GM21576 (cell line): ENCODE results near the gene HOXA3.

Source experiments
- ATAC-seq: cut with Tn5 transposase; IDR thresholded peaks from one replicate; pipeline ENCODE4 v1.9.1; 2021; ENCODE audit warnings: mild to moderate bottlenecking, moderate library complexity; ENCODE audit not compliant: unreplicated experiment

Gene HOXA3

DNA sequence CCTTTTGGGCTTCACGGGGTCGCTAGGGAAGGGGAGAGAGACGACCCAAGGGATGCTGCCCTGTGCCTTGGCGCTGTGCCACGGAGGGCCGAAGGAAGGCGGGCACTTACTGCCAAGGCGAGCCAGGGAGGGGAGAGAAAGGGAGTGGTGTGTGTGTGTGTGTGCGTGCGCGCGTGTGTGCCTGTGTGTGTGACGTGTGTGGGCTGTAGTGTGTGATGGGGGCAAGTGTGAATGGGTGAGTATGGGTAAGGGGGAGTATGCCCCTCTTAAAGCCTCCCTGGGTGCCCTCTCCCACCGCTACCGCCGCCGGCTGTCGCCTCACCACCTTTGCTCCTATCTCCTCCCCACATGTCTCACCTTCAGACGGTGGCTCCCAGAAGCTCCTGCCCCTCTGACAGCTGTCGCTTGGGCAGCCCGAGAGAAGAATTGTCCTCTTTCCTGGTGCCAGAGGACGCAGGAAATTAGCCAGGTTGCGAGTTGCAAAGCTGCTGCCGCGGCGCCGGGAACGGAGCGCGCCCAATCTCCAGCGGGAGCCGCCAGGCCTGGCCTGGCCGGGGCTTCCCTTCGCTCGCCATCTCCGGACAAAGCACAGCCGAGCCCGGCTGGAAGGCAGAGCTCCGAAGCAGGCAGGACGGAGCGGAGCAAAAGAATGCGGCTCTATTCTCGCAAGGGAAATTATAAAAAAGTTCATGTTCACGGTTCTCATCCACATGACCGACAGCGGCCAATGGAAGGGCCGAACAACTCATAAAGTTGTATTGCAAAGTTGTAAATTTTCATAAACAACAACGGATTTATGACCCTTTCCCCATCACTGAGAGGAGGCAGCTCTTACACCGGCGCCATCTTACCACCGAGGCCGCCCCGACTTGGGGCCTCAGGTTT is at the start of gene HOXA3:
Gene HOXA3 (minus strand): TSS at position 653 of the 885 bp plus-strand sequence. CDS start 41,943 bp downstream, outside the sequence.
- ATAC-seq, result no peak

DNA sequence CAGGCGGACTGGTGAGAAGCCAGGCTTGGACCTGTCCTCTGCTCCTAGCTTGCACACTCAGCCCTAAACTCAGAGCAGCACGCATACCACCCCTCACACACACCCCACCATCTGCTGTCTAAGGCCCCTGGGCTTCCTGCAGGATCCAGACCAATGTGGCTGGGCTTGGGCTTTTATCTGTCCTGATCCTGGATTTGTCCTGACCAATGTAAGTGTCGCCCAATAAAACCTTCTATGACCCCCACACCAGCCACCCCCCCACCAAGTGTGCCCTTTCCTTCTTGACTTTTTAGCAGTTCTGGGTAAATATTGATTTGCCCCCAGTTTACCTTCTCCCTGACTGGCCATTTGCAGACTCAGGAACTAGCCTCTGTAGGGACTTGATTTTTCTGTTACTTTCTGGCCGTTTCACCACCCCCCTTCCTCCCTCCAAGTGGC is 49.2 kb upstream of the HOXA3 start:
- no peak for ATAC-seq

DNA sequence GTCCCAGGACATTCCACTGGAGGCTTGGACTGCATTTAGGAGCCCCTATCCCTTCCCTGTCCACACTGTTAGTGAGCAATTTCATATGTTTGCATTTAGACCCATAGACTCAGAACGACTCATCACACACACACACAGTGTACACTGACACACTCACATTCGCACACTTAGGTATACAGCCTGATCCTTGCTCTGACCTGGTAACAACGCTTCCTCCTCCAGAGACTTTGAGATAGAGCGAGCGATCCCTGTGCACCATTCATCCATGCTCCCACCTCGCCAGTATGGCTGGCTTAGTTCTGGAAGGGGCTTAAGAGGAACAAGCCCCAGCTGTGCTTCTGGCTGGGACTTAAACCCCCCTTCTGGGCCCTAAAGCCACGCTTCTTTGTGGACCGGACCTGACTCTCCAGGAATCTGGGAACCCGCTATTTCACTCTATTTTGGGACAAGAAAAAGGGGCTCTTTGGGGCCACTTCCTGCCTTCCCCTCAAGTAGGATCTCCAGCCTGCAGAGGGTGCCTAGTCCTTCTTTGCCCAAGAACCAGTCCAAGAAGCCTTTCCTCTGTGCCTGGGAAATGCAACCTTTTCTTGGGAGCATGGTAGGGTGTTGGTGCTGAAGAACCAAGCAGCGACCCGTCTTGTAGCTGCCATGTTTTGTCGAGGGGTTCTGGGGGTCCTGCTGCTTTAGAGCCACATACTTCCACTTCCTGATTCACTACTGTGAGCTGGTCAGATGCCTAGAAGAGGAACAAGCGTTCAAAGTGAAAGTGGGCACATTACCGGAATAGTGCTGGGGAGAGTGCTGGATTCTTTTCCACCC is 48.6 kb upstream of the HOXA3 start:
- ATAC-seq, result no peak

DNA sequence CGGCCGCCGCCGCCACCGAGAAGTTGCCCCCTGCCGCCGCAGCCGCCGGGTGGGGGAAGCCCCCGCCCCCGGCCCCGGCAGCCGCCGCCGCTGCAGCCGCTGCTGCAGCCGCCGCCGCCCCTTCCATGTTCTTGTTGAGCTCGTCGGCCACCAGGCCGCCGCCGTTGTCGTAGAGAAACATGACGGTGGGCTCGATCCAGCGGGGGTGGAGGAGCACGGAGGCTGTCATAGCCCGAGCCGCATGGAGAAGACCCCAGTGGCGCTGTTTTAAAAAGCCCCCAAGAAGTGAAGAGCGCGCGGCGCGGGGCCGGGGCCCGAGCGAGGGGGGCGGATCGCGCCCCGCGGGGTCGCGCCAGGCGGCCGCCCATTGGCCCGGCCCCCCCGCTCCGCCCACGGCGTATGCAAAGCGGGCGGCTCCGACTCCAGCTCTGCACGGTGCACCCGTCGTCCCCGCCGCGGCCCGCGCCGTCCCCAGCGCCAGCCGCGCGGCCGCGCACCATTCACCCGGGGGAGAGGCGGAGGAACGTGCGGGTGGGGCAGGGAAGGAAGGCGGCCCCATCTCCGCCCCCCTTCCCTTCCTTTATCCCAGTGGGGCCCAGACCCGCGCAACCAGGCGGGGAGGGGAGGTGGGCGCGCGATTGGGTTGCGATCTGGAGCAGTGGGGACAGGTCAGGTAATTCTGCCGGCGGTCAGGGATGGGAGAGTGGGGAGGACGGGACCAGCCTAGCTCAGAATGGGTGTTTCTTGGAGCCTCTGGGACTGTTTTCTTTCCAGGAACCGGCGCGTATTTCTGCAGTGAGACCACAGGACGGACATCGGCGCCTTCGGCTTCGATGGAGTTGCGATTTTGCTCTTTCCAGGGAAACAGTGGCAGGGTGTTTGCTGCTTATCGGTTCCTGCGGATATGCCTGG is 47.7 kb upstream of the HOXA3 start, which contains the start of gene HOXA13:
Gene HOXA13 (minus strand): TSS at position 243 of the 912 bp plus-strand sequence. CDS start 14 bp downstream, at position 229.
- ATAC-seq, result no peak

DNA sequence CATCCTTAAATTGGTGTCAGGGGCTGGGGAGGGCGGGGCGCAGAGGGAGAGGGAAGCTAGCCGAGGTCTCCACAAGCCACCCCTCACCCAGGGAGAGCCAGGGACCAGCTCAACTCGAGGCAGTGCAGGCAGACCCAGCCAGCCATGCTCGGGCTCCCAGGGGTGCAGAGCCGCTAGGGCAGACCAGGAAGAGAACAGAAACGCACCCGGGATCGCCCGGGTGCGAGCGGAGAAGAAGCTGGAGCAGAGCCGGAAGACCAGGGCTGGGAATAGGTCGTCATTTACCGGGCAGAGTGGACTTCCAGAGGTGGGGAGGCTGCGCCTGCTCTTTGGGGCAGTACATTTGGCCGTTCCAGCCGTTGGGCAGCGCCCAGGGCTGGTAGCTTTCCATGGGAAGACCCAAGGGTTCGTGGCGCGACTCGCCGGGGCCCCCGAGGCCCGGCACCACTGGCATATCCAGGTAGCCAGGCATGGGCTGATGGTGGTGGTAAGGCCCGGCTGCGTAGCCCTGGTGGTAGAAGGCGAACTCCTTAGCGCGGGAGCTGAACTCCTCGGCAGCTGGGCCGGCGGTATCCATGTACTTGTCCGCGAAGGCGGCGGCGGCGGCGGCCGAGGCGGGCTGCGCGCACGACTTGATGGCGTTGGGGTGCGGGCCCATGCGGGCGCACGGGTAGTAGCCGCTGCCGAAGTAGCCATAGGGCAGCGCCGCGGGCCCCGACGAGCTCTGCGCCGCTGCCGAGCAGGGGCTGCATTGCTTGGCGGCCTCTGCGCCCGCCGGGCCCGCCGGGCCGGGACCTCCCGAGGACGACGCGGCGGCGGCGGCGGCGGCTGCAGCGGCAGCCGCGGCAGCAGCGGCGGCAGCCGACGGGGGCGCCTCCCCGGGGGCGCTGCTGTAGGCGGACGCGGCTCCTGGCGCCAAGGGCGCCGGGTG is 46.8 kb upstream of the HOXA3 start:
- no peak for ATAC-seq

DNA sequence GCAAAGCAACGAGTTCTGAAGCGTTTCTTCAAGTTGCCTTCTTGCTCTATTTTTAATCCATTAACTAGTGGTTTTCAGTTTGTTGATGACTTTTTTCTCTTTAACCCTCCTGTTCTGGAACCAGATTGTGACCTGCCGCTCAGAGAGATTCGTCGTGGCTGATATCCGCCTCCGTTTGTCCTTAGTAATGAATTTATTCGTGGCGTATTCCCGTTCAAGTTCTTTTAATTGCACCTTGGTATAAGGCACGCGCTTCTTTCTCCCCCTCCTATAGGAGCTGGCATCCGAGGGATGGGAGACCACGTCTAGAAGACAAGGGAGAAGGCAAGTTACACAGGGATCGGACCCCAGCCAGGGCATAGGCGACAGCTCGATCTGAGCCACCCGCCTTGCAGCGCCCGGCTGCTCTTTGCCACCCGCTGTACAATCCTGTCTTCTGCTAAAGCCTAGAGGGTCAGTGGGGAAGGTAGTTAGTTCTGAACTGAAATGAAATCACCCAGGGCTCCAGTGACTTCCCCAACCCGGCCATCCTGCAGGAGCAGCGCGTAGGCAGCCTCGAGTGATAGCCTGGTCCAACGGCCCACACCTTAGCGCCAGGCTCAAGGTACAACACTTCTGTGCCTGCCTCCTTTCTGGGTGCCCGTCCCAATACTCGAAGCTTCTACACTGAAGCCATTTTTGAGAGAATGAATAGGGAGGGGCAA is 45.9 kb upstream of the HOXA3 start:
- no peak for ATAC-seq

DNA sequence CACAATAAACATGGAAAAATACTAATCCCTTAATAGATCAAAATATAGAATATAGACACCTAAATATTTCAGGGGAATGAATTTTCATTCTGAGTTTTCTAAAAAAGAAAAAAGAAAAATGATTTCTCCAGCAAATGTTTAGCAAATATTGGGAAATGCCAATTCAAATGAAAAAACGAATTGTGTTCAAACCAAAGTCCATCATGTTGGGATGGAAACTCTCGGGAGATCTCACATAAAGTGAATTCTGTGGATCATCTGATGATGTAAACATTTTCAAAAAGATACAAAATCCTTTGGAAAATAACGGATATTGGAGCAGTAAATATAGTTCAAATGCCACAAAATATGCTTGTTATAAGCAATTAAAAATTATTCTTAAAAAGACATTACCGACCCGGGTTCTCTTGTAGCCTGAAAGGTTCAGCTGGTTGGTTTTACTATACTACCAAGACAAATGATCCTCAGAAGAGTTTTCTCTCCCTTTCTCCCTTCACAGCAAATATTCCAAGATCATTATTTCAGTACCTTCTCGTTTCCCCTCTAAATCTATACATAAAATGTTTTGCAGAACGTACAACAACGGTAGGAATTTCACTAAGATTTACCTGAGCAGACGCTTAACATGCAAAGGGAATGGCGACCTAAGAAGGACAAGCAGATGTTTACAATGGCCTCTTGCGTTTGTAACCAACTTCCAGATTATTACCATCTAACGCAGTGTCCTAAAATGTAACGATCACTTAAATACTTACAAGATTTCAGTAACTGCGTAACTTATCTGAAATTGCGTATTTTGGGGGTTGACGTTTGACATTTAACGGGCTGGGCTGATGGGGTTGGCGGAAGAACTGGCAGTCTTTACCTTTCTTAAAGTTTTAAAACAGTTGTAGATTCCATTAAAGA is 45.0 kb upstream of the HOXA3 start:
- no peak for ATAC-seq

DNA sequence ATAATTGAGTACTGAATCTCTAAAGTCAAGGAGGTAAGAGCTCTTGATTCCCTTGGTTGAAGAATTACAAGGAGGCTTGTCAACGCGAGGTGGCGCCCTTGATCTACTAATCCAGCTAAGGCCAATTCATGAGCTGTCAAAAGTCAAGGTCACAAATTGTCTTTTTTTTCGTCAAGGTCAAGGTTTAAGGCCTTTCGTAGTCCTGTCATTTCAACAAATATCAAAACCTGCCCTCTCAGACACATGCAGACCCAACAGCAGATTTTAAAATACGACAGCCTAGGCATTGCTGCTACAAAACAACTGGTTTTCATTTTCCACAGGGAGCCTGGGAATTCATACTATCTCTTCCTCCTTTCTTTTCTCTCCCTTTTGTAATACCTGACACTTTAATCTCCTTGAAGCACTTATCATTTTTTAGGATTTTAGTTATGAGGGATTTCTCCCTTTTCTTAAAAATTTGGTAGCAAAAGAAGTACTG is 43.9 kb upstream of the HOXA3 start:
- ATAC-seq, result no peak

DNA sequence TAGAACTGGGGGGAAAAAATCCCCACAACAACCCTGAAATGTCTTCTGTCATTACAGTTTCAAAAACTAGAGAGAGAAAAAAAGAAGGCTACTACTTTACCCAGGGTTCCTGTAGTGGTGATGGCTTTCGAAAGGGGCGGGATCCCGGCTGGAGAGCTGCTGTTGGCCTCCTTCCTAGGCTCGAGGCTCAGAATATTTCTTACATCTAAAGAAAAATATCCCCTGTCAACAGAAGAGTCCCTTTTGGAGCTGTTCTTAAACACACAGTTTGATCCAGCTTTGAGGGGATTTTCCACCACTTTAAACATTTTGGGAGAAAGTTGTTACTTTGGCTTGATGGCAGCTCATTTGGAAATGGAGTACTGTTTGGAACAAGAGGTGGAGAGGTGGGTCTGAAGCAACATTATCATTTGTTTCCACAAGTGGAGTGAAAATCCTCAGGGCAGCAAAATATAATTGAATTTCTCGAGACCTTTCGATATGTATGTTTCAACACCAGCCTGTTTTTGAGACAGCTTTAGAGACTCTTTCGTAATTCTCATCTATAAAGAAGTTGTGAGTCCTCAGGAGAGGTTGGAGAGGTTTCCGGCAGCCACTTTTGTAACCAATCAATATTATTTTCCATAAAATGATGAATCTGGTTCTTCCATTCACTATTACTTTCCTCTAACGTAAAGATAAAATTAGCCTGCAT is 42.5 kb upstream of the HOXA3 start:
- ATAC-seq, result no peak

DNA sequence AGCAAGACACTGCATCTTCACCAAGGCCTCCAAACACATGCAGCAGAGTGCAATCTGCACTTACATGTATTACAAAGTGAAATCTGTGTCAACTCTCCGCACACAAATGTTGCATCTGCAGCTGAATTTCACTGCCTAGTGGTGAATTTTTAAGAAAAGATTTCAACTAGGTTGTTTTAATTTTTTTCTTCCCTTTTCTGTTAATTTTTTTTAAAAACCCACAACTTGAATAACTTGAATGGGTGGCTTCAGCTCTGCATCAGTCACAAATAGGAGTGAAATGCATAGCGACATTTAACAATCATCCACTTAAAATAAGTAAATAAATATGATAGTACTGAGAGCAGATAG is 41.6 kb upstream of the HOXA3 start:
- ATAC-seq, result no peak

DNA sequence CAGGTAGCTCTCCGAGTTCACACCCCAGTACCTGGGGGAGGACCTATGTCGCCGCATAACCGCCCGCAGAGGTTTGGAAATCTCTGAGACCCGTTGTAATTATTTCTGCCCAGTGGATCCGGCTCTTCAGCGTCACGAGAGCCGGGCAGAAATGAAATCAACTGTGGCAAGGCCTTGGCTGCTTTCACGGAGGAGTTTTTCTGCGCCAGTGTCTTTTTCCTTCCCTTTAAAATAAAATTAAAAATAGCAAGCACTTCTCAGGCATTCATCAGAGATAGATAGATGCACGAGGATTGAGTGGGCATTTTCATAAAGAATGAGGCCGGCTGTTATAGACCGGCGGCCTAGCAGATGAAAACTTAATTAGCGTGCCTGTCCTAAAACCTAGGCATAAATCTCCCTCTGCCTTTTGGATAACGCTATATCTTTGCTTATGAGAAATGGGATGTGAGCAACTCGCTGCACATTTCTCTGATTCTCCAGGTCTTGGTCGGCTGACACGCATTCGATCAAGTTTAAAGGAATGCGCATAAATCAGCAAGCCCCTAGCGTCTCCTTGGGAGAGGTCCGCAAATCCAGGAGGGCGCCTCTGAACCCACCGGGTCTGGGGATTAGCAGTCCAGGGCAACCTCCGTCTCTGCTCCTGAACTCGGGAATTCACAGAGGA is 41.1 kb upstream of the HOXA3 start:
- ATAC-seq, result no peak

DNA sequence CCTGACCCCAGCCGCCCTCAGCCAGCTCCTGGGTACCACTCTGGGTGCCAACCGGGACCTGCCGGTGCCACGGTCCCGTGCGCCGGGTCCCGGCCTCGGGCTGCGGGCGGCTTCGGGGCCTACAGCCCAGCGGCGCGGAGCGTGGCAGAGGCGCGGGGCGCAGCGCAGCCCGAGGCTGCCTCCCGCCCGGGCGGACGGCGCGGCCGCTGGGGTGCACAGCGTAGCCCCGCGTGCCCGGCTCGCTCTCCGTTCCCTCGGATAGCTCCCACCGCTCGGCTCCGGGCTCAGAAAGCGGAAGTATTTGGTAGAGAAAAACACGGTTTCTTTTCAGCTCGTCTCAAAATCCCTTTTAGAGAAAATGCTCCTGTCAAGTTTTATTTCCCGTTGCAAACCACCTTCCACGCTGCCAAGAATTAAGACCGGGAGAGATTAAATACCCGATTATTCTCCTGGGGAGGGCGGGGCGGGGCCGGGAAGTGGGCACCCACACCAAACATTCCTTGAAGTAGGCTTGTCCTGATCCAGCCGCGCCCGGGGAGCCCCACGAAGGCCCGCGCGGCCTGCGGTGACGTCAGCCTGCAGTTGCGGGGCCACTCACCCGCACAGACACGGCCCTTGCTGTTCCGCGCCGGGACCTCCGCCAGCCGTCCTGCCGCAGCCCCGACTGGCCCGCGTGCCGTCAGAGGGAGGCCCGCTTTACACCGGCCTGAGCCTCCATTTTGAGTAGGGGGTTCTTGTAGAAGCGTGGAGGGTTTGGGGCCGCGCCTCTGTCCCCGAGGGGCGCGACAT is 40.4 kb upstream of the HOXA3 start:
- ATAC-seq, result no peak

DNA sequence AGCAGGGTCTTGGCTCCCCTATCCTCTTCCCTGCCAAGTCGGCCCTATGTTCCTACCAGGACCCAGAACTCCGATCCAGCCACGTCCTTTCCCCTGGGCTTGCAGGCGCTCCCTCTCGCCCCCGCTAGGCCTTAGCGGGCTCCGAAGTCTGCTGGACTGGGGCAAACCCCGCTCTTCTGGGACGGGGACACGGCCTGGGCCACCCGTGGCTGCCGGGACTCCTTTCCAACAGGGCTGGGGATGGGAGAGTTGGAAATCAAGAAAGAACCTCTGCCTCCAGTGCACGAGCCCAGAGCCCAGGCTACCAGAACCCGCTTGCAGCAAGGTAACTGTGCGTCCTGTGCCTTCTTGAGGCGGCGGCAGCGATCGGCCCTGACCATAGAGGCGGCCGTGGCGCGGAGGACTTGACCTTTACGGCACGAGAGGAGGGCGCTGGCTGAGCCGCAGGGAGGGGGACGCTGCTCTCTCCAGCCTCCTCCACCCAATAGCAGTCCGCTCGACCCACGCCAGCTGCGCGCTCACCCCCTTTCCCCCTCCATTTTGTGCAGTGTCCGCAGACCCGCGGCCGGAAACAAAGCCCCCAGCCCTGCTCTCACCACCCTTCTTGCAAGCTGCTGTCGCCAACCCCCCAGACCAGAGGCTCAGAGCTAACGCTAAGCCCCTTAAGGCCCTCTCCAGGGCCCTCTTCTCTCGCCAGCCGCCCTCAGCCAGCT is 39.6 kb upstream of the HOXA3 start:
- ATAC-seq, result no peak

DNA sequence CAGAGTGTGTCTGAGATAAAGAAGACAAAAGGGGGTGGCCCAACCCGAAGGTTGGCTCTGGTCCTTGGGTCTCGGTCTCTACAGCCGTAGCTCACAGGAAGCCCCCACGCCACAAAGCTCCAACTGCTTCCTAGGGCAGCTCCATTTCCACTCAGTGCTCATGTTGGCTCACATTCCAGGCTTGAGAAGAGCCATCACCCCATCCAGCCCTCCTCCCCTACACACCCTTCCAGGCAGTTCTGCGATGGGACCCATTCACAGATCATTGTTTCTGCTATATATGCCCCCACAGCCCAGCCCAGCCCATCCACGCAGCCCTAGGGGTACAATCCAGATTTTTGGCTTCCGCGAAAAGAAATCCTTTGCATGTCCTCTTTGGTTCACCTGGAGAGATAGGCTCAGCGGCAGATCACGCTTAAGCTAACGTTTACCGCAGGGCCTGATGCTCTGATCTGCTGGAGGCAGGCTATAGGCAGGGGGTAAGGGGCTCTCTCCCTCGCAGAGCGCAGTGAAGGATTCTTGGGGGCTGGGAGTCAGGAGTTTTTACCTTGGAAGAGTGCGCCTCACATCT is 38.9 kb upstream of the HOXA3 start:
- ATAC-seq, result no peak
